SK-N-SH (cell line): ENCODE measurements around the gene LEPROT. TPM values are rescaled to one million over a fixed set of nuclear protein-coding genes. Genes with fewer than 3 reads are reported as not detected.

Source experiments
- CTCF ChIA-PET: fragments of 300-600, 350-600 bp; formaldehyde crosslinking; extraction: SDS; loops from one replicate; lab custom pipeline; 2021; lab: Yijun Ruan, JAX
- POLR2A ChIA-PET: fragments of 350-600 bp; sonication (Branson Sonifier 250); formaldehyde crosslinking; extraction: SDS; loops from one replicate; lab custom pipeline; 2020; ENCODE audit warnings: antibody characterized with exemption, inconsistent platforms; lab: Yijun Ruan, JAX
- DNase-seq: peaks from one replicate; pipeline ENCODE4 v3.0.0; 2012
- H2AFZ ChIP-seq: fragments of 200-600 bp; sonication (generic); 2 replicates; pipeline ENCODE4 v1.8.1; 2016; ENCODE audit warnings: antibody characterized with exemption, mild to moderate bottlenecking, low read depth
- H3F3A ChIP-seq: fragments of 200-600 bp; sonication (generic); replicated peaks from 2 replicates; pipeline ENCODE3; 2016; ENCODE audit warnings: antibody characterized with exemption, mild to moderate bottlenecking; ENCODE audit not compliant: insufficient read depth
- H3K27ac ChIP-seq, 2 experiments: fragments of 200-500 bp in 1 of 2; fragments of 200-600 bp in 1 of 2; sonication (Bioruptor generic) in 1 of 2; sonication (generic), shearing (Covaris generic) in 1 of 2; 2 replicates each; pipeline versions ENCODE4 v1.5.1 to v1.6.1; 2014 to 2016; ENCODE audit warnings: low read depth in 2 of 2, inconsistent platforms in 1 of 2, low read length in 1 of 2, mild to moderate bottlenecking in 1 of 2, mixed read lengths in 1 of 2
- H3K27me3 ChIP-seq: fragments of 200-600 bp; sonication (generic), shearing (Covaris generic); 2 replicates; pipeline ENCODE4 v1.6.1; 2016; ENCODE audit warnings: mixed run types; ENCODE audit not compliant: insufficient read depth
- H3K36me3 ChIP-seq, 2 experiments: fragments of 200-500 bp in 1 of 2; fragments of 200-600 bp in 1 of 2; sonication (Bioruptor generic) in 1 of 2; sonication (generic) in 1 of 2; replicated peaks in 1 of 2; 2 replicates each; pipeline versions ENCODE3 to v1.5.1; 2014 to 2016; ENCODE audit warnings: low read length in 1 of 2, mild to moderate bottlenecking in 1 of 2; ENCODE audit not compliant: insufficient read depth in 2 of 2, control insufficient read depth in 1 of 2
- H3K4me1 ChIP-seq, 2 experiments: fragments of 200-500 bp in 1 of 2; fragments of 200-600 bp in 1 of 2; sonication (Bioruptor generic) in 1 of 2; sonication (generic), shearing (Covaris generic) in 1 of 2; 2 replicates each; pipeline versions ENCODE4 v1.5.1 to v1.6.1; 2014 to 2016; ENCODE audit warnings: low read depth in 1 of 2, low read length in 1 of 2, mixed run types in 1 of 2; ENCODE audit not compliant: insufficient read depth in 2 of 2, control insufficient read depth in 1 of 2
- H3K4me2 ChIP-seq: fragments of 200-600 bp; sonication (generic), shearing (Covaris generic); 2 replicates; pipeline ENCODE4 v1.6.1; 2017; ENCODE audit warnings: mixed run types
- H3K4me3 ChIP-seq, 2 experiments: fragments of 200-500 bp in 1 of 2; fragments of 200-600 bp in 1 of 2; sonication (Bioruptor generic) in 1 of 2; sonication (generic), shearing (Covaris generic) in 1 of 2; 2 replicates each; pipeline versions ENCODE4 v1.5.1 to v1.8.1; 2014 to 2016; ENCODE audit warnings: low read depth in 2 of 2, inconsistent platforms in 1 of 2, low read length in 1 of 2, mild to moderate bottlenecking in 1 of 2, mixed read lengths in 1 of 2, moderate library complexity in 1 of 2
- H3K79me2 ChIP-seq: fragments of 200-600 bp; sonication (generic); 2 replicates; pipeline ENCODE4 v1.8.1; 2017; ENCODE audit warnings: mild to moderate bottlenecking; ENCODE audit not compliant: insufficient read depth
- H3K9ac ChIP-seq: fragments of 200-600 bp; sonication (generic); 2 replicates; pipeline ENCODE4 v1.6.1; 2017; ENCODE audit warnings: mixed run types
- H3K9me2 ChIP-seq: fragments of 200-600 bp; sonication (generic); 2 replicates; pipeline ENCODE4 v1.6.1; 2017; ENCODE audit warnings: mixed run types
- H3K9me3 ChIP-seq: fragments of 200-600 bp; sonication (generic); 2 replicates; pipeline ENCODE4 v1.6.1; 2017; ENCODE audit warnings: mixed run types, mild to moderate bottlenecking, moderate library complexity
- H4K20me1 ChIP-seq: fragments of 200-600 bp; sonication (generic); 2 replicates; pipeline ENCODE4 v1.6.1; 2017; ENCODE audit warnings: mild to moderate bottlenecking, mixed run types; ENCODE audit not compliant: insufficient read depth
- CHD2 ChIP-seq: fragments of 150-350 bp; IDR thresholded peaks from 2 replicates; pipeline ENCODE4 v1.6.1; 2018; ENCODE audit warnings: low read length; ENCODE audit not compliant: partially characterized antibody
- CTCF ChIP-seq: fragments of 200-600 bp; sonication (generic); IDR thresholded peaks from 2 replicates; pipeline ENCODE4 v1.6.1; 2017; ENCODE audit warnings: antibody characterized with exemption, mild to moderate bottlenecking, moderate library complexity
- FOXJ3 ChIP-seq: sonication (generic); formaldehyde crosslinking; IDR thresholded peaks from 2 replicates; pipeline ENCODE4 v1.5.1; 2020; ENCODE audit warnings: mild to moderate bottlenecking, missing genetic modification reagents
- FOXM1 ChIP-seq: IDR thresholded peaks from 2 replicates; pipeline ENCODE4 v1.4.0; 2012; ENCODE audit warnings: low read depth, mild to moderate bottlenecking
- GABPA ChIP-seq: IDR thresholded peaks from 2 replicates; pipeline ENCODE4 v1.4.0; 2012; ENCODE audit warnings: low read depth, mild to moderate bottlenecking
- NFIC ChIP-seq: IDR thresholded peaks from 2 replicates; pipeline ENCODE4 v1.4.0; 2012; ENCODE audit warnings: borderline replicate concordance
- RXRA ChIP-seq: IDR thresholded peaks from 2 replicates; pipeline ENCODE4 v1.4.0; 2012; ENCODE audit warnings: low read depth, mild to moderate bottlenecking, borderline replicate concordance
- SIN3A ChIP-seq: IDR thresholded peaks from 2 replicates; pipeline ENCODE4 v1.6.1; 2012; ENCODE audit warnings: low read depth, mild to moderate bottlenecking, low read length, moderate library complexity, borderline replicate concordance
- USF1 ChIP-seq: IDR thresholded peaks from 2 replicates; pipeline ENCODE4 v1.4.0; 2012; ENCODE audit warnings: low read depth, borderline replicate concordance
- WGBS: methylation state at CpG from one replicate; pipeline ENCODE4 v1.1.6; 2017; ENCODE audit warnings: low lambda C conversion rate; 5-methylcytosine and 5-hydroxymethylcytosine counted together
- polyA plus RNA-seq, 3 experiments: library from polyadenylated mRNA; depleted of rRNA; stranded (reverse); fragments of >200 nt; gene quantifications; 2 replicates each; pipeline ENCODE4 v1.2.3, GENCODE V29; 2012
- TF ChIP-seq, protein P1 (sequence below): IDR thresholded peaks from 2 replicates; pipeline ENCODE4 v1.4.0; 2012; ENCODE audit warnings: low read depth
- TF ChIP-seq, protein P2 (sequence below): IDR thresholded peaks from 2 replicates; pipeline ENCODE4 v1.4.0; 2012; ENCODE audit warnings: low read depth, borderline replicate concordance
- TF ChIP-seq, protein P3 (sequence below): fragments of 150-350 bp; IDR thresholded peaks from 2 replicates; pipeline ENCODE4 v1.6.1; 2017; ENCODE audit warnings: antibody characterized with exemption, low read length, low read depth, borderline replicate concordance

LEPROT gene
- polyA plus RNA-seq, 1 of the 3 experiments (the other 2 are of a cell fraction): 38.9 TPM

DNA sequence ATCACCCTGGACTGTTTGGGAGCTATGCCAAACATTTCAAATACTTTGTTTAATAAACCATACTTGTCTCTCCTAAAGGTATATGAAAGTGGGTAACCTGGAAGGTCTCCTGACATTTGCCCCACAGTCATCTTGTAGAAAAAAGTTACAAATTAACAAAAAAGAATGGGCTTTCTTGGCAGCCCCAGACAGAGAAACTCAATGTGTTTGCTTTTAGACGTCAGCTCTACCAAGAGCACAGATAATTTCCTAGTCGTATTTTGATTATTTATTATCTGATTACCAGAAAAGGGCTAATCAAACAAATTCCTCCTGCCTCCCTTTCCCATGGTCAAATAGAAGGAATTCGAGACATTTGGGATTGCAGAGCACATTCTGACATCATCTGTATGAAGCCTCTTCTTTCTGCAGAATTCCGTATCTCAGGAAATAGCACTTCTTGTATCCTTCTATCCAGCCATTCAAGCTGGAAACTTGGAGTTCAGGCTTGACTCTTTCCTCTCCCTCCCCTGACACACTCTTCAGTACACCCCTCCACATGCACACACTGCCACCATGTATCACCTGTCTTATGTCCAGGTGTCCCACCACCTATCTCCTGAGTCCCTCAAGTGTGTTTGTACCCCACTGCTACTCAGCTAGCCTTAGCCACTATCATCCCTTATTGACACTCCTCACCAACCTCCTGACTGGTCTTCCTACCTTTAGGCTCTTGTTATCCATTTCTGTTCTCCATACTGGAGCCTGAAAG lies 42.8 kb upstream of the LEPROT start:
- no peak for DNase-seq
- Histone ChIP-seq H2AFZ (no peak overlapping the region), H3K4me1 (no peaks in the 10 kb centered on the region), H3K27me3 (no peaks in the 10 kb centered on the region), H3K9me3 (no peaks in the 10 kb centered on the region), H3K4me3 (no peak overlapping the region), H3K79me2 (no peaks in the 10 kb centered on the region), H3K9ac (no peak overlapping the region), H3K9me2 (no peaks in the 10 kb centered on the region), H3F3A (no peaks in the 10 kb centered on the region), H3K27ac (no peak overlapping the region), H4K20me1 (no peaks in the 10 kb centered on the region), H3K36me3 (peaks cover 0 to 5% of the 10 kb centered on the region in 2 experiments), H3K4me2 (no peak overlapping the region)
- 80% methylated on average over 4 of the region's 4 CpGs for WGBS
- ChIA-PET POLR2A (no interaction called here), CTCF (interaction anchor here (0.7 to 1.0 kb wide), 3 partner anchors 20 to 39 kb away, joined by 3 read pairs; no protein-coding TSS in a partner anchor)
- TF ChIP-seq, protein P1, sequence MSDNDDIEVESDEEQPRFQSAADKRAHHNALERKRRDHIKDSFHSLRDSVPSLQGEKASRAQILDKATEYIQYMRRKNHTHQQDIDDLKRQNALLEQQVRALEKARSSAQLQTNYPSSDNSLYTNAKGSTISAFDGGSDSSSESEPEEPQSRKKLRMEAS: no peak
- no peak for TF ChIP-seq USF1
- TF ChIP-seq NFIC: no peak
- TF ChIP-seq RXRA: no peak
- no peak for TF ChIP-seq CTCF

GRCh38 chr1:65378247-65378946 lies 42.1 kb upstream of the LEPROT start:
- Histone ChIP-seq H3K4me3 (no peak overlapping the region), H3K27ac (no peak overlapping the region), H3K79me2 (no peaks in the 10 kb centered on the region), H3F3A (no peaks in the 10 kb centered on the region), H3K36me3 (peaks cover 0 to 5% of the 10 kb centered on the region in 2 experiments), H3K4me2 (no peak overlapping the region), H3K4me1 (no peaks in the 10 kb centered on the region), H3K9ac (no peak overlapping the region), H2AFZ (no peak overlapping the region), H4K20me1 (no peaks in the 10 kb centered on the region), H3K9me3 (no peaks in the 10 kb centered on the region), H3K9me2 (no peaks in the 10 kb centered on the region), H3K27me3 (no peaks in the 10 kb centered on the region)
- DNase-seq: no peak
- TF ChIP-seq, protein P2, sequence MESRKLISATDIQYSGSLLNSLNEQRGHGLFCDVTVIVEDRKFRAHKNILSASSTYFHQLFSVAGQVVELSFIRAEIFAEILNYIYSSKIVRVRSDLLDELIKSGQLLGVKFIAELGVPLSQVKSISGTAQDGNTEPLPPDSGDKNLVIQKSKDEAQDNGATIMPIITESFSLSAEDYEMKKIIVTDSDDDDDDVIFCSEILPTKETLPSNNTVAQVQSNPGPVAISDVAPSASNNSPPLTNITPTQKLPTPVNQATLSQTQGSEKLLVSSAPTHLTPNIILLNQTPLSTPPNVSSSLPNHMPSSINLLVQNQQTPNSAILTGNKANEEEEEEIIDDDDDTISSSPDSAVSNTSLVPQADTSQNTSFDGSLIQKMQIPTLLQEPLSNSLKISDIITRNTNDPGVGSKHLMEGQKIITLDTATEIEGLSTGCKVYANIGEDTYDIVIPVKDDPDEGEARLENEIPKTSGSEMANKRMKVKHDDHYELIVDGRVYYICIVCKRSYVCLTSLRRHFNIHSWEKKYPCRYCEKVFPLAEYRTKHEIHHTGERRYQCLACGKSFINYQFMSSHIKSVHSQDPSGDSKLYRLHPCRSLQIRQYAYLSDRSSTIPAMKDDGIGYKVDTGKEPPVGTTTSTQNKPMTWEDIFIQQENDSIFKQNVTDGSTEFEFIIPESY: no peak
- TF ChIP-seq, protein P1: no peak
- TF ChIP-seq, protein P3, sequence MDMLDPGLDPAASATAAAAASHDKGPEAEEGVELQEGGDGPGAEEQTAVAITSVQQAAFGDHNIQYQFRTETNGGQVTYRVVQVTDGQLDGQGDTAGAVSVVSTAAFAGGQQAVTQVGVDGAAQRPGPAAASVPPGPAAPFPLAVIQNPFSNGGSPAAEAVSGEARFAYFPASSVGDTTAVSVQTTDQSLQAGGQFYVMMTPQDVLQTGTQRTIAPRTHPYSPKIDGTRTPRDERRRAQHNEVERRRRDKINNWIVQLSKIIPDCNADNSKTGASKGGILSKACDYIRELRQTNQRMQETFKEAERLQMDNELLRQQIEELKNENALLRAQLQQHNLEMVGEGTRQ: no peak
- TF ChIP-seq FOXJ3 (CRISPR knock-in tag): no peak
- TF ChIP-seq FOXM1: no peak
- no peak for TF ChIP-seq CTCF
- no peak for TF ChIP-seq CHD2
- TF ChIP-seq GABPA: no peak
- no peak for TF ChIP-seq SIN3A
- no peak for TF ChIP-seq NFIC
- no peak for TF ChIP-seq RXRA
- CTCF ChIA-PET: no interaction called here
- 91% methylated on average over 2 of the region's 2 CpGs for WGBS
- POLR2A ChIA-PET: no interaction called here
